NCI-H187 (cell line): ENCODE results near the gene ITIH1.
"Not testable (repeated sequence)": the region's sequence is repeated elsewhere in the genome, so short reads cannot be mapped to it uniquely, and the experiment has no call there.

ENCODE experiments used
- DNase-seq, 2 experiments: peaks; one replicate each; lab custom pipeline; 2025; lab: John Stamatoyannopoulos, UW

ITIH1 gene

DNA sequence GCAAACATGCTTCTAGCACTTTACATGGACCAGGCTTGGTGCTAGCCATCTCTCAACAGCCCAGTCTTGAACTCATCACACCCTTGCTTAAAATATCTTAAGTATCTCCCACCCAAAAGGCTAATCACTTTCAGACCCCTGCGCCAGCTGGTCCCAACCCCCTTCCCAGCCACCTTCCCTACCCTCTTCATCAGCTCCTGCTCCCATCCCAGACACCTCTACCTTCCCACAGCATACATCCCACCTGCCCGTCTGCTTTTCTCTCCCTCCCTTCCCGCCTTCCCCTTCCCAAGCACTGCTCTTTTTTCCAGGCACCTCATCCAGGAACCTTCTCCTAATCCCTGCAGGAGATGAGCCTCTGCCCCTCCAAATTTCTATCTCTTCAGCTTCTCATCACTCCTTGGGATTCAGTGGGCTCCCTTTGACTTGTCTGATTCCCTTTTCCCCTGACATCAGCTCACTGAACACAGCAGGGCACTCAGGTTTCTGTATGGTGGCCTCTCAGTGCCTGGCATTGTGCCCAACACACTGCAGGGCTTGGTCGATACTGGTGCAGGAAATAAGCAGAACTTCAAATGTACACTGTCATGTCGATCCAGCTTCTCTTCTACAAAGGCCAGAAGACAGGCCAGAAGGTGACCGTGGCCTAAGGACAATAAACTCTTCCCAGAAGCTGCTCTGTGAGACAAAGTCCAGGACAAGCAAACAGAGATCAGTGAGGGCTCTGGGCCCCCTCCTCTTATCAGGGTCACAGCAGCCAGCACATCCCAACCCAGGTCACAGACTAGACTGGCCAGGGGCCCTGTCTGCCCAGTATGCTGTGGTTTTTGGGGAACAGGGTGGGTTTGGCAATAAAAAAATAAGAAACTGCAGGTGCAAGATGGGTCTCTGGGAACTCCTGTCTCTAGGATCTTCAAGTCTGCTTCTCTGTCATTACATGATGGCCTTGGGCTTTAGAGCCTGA lies 2.2 kb upstream of the ITIH1 start:
- no peak for DNase-seq

DNA sequence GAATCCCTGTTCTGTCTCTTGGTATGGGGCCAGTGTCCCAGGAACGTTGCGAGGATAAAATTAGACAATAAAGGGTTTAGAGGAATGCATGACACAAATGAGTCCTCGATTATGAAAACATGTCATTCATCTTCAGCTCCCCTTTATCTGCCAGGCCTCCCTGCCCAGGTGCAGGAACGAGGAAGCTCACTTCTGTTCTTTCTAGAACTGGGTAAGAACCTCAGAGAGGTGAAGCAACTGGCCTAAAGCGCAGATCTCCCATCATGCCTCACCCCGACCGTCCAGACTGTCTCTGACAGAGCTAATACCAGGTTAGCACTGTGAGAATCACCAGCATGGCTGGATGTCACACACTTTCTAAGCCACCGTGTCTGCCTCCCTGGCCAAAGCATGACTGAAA lies 1.5 kb upstream of the ITIH1 start:
- no peak for DNase-seq

GRCh38 chr3:52776486-52776885 lies 913 bp upstream of the ITIH1 start:
- DNase-seq: not testable (repeated sequence)

DNA sequence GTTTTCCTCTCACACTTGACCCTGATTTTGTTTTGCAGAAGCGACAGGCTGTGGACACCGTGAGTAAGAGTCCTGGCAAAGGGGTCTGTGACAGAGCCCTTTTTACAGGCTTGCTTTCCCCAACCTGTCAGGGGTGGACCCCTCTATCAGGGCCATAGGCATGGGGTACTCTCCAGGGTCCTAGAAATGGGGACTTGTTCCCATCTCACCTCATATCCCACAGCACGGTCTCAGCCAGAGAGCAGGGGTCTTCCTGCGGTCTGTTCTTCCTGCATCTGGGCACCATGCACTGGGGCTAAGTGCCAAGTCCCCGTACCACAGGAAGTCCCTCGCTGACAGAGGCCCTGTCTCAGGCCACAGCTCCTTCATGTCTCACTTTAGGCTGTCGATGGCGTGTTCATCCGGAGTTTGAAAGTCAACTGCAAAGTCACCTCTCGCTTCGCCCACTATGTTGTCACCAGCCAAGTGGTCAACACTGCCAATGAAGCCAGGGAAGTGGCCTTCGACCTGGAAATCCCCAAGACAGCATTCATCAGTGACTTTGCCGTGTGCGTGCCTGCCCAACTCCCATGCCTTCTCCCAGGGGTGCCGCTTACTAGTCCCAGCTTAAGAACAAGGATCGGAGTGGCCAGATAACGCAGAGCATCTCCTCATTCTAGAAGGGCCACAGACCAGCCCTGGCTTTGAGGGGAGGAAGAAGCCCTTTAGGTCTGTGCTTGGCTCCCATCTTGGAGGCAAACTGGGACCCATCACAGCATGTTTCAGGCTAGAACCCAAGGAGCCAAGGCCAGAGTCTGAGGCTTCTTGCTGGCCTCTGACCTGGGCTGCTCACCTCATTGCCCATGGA lies 783 bp downstream of the ITIH1 start:
- DNase-seq: no peak

GRCh38 chr3:52779011-52779836 lies 1.8 kb downstream of the ITIH1 start:
- no peak for DNase-seq

DNA sequence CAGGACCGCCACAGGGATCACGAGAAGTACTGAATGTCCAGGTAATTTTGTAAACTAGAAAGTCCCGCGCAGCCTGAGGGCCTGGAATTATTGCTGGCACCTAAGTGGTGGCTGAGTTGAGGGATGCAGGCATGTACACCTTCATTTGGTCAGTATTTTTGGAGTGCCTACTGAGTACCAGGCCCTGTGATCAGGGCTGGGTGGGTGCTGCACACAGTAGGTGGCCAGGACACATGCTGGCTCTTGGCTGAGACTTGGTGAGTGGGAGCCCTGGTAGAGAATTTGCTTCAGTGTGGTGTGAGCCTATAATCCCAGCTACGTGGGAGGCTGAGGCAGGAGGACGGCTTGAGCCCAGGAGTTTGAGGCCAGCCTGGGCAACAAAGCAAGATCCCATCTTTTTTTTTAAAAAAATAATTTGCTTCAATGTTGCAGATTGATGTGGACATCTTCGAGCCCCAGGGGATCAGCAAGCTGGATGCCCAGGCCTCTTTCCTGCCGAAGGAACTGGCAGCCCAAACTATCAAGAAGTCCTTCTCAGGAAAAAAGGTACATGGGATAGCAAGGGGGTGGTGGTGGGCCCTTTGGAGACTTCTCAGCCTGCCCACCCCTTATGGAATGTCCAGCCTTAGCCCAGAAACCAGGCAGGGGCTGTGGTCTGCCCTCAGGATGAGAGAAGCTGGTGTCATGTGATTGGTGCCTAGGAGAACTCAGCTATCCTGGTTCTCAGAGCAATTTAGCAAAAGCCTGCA lies 2.6 kb downstream of the ITIH1 start:
- DNase-seq: no peak

- no peak for DNase-seq
These were observed 4.3 kb downstream of the ITIH1 start for GRCh38 chr3:52781741-52782140.

DNA sequence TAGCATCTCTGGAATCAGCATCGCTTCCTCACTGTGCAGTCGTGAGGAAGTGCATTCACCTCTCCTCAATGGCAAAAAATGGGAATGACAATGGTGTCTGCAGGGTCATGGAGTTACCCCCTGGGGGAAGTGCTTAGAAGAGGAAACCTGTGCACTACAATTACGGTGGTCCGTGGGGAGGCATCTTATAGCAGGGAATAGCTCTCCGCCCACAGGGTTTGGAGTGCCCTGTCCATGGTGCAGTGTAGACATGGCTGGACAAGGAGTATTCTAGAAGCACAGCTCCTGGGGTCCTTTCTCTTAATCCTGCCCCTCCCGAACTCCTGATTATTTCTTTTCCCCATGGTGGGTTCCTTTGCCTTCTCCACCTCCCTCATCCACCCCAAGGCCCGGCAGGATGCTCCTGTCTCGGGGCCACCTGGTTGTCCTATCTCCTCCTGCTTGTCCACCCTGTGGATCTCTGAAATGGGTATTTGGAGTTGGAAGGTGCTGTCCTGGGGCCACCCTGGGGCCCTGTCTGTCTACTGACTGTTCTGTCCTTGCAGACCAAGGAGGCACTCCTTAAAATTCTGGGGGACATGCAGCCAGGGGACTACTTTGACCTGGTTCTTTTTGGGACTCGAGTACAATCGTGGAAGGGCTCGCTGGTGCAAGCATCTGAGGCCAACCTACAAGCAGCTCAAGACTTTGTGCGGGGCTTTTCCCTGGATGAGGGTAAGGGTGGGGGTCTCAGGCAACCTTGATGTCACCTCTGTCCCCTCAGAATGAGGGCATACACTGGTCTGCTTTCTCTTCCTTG lies 5.2 kb downstream of the ITIH1 start:
- no peak for DNase-seq

DNA sequence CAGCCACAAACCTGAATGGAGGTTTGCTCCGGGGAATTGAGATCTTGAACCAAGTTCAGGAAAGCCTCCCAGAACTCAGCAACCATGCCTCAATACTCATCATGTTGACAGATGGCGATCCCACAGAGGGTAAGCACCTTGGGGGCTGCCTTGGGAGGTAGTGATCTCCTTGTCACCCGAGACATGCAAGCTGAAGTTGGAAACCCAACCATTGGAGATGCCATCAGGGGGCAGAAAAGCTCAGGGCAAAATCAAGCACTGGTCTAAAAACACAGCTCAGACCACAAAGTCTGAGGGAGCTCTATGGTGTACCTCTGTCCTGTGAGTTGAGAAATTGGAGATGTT lies 5.8 kb downstream of the ITIH1 start:
- no peak for DNase-seq

DNA sequence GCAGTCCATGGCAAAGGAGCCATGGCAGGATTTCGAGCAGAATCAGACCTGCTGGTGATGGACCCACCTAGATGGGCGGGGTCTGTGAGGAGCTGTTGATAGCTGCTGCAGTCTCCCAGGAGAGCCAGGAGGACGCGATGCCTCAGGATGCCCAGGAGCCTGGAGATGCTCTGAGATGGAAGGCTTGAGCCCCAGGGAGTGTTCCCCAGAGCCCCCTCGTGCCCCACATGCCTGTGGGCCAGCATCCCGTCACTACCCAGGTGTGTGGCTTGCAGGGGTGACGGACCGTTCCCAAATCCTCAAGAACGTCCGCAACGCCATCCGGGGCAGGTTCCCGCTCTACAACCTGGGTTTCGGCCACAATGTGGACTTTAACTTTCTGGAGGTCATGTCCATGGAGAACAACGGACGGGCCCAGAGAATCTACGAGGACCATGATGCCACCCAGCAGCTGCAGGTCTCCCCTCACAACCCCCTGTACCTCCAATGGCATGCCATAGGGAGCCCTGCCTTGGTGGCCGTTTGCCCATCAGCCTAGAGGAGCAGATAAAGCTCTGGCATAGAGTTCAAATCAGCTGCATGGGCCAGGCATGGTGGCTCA lies 6.7 kb downstream of the ITIH1 start:
- DNase-seq: no peak

DNA sequence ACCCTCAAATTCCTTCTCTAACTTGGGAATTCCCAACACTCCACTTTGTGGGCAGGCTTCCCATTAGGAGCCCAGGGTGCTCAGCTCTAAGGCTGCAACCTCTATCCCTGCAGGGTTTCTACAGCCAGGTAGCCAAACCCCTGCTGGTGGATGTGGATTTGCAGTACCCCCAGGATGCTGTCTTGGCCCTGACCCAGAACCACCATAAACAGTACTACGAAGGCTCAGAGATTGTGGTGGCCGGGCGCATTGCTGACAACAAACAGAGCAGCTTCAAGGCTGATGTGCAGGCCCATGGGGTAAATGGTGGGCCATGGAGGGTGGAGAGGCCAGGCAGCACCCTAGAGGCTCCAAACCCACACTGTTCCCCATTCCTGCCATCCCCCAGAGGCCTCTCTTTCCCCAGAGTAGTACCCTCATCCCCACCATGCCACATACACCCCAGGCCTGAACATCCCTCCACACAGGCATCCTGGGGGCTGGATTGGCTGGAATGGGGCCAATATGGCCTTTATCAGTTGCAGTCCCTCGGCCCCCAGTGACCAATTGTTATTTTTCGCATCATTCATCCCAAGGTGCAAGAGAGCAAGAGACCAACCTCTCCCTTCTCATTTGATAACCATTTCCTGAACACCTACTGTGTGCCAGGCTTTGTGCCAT lies 7.7 kb downstream of the ITIH1 start:
- no peak for DNase-seq

DNA sequence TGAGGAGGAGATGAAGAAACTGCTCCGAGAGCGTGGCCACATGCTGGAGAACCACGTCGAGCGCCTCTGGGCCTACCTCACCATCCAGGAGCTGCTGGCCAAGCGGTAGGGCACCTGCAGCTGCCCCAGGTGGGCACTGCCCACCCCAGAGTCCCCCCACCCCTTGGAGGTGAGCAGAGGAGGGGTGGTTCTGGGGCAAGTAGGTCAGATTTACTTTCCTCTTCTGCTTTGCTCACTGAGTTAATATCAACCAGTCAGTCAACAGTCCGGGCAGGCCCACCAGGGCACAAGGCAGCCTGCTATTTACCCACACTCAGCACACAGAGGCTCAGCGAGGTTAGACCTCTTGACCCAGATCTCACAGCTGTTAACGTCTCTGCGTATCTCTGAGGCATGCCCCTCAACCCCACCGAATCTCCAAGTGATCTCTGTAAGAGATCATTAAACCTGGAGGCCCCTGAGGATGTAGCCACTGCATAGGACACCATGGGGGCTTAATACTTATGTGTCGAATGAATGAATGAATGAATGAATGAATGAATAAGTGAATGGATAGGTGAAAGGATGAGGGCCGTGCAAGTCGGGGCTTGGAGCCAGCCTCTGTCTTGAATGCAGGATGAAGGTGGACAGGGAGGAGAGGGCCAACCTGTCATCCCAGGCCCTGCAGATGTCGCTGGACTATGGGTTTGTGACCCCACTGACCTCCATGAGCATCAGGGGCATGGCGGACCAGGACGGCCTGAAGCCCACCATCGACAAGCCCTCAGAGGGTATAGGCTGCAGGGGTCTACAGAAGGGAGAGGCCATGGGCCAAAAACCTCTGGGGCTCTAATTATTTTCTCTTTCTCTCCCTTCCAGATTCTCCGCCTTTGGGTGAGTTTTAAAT lies 9.2 kb downstream of the ITIH1 start:
- no peak for DNase-seq

- no peak for DNase-seq
These were observed 9.8 kb downstream of the ITIH1 start for GRCh38 chr3:52787246-52787645.

GRCh38 chr3:52787672-52788625 lies 10.6 kb downstream of the ITIH1 start:
- DNase-seq: no peak

- DNase-seq: no peak
These were observed 11.7 kb downstream of the ITIH1 start for GRCh38 chr3:52788890-52789745.

DNA sequence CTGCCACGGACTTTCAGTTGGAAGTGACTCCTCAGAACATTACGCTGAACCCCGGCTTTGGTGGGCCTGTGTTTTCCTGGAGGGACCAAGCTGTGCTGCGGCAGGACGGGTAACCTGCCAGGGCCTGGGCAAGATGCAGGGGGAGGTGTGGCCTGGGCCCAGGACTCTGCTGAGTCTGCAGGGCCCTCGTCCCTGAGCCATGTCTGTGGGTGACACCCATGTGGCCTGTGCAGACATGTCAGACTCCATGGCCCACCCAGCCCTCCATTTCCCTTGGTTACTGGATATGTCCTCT lies 12.3 kb downstream of the ITIH1 start:
- no peak for DNase-seq

DNA sequence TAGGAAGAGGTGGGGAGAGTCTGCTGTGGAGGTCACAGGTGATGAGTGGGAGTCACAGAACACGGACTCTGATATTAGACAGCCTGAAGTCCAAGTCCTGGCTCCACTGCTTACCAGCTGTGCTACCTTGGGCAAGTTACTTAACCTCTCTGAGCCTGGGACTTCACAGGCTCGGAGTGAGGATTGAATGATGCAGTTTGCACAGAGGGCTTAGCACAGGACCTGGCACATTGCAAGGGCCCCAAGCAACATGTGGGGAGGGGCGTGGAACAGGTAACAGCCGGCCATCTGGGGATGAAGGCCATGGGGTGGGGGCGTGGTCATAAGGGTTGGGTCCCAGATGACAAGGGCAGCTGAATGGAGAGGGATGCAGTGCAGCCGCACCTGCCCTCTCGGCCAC lies 12.9 kb downstream of the ITIH1 start:
- no peak for DNase-seq
